GM12878 (cell line): ENCODE measurements around the gene ADGRD1. TPM values are rescaled to one million over a fixed set of nuclear protein-coding genes. Genes with fewer than 3 reads are reported as not detected.

Source experiments
- ATAC-seq: fragments of 200-7000 bp; cut with Tn5 transposase; 3 replicates; pipeline ENCODE4 v1.9.1; 2020; ENCODE audit warnings: mild to moderate bottlenecking, moderate library complexity
- BruUV-seq: library from RNA; stranded (reverse); fragments of 400-500 nt; replicated peaks from 2 replicates; lab custom pipeline; 2021; lab: Mats Ljungman, UMichigan
- CTCF ChIA-PET: fragments of 300-600 bp; sonication (Branson Sonifier 250); formaldehyde crosslinking; extraction: SDS; loops from one replicate; lab custom pipeline; 2021; ENCODE audit warnings: inconsistent platforms; lab: Yijun Ruan, JAX
- POLR2A ChIA-PET: fragments of 350-600 bp; formaldehyde crosslinking; extraction: SDS; loops from one replicate; lab custom pipeline; 2021; ENCODE audit warnings: inconsistent platforms; lab: Charles Lee
- RAD21 ChIA-PET: fragments of 300-600 bp; sonication (Branson Sonifier 250); formaldehyde crosslinking; loops from one replicate; lab custom pipeline; 2023; ENCODE audit warnings: antibody characterized with exemption; ENCODE audit not compliant: unreplicated experiment; lab: Charles Lee
- SMC1A ChIA-PET: fragments of 300-600 bp; sonication (Branson Sonifier 250); formaldehyde crosslinking; loops from one replicate; lab custom pipeline; 2023; ENCODE audit not compliant: unreplicated experiment, uncharacterized antibody; lab: Charles Lee
- DNase-seq: peaks from one replicate; pipeline ENCODE4 v3.0.0-alpha.2; 2011; ENCODE audit warnings: low read depth, low spot score
- FAIRE-seq: peaks from 3 replicates; lab custom pipeline; 2011; peaks lifted over from hg19 to GRCh38; lab: Jason Lieb, UNC
- H2AFZ ChIP-seq: 2 replicates; pipeline ENCODE4 v1.6.0; 2011; ENCODE audit warnings: low read depth, low read length, control low read depth; ENCODE audit not compliant: control insufficient read depth
- H3K27ac ChIP-seq: 2 replicates; pipeline ENCODE4 v1.5.1; 2011; ENCODE audit warnings: control low read depth; ENCODE audit not compliant: control insufficient read depth, insufficient read depth
- H3K27me3 ChIP-seq, 2 experiments: replicated peaks in 1 of 2; 2 replicates each; pipeline versions ENCODE4 v1.6.0 to v1.6.1; 2011; ENCODE audit warnings: low read length in 1 of 2; ENCODE audit not compliant: control insufficient read depth in 2 of 2, insufficient read depth in 2 of 2
- H3K36me3 ChIP-seq, 2 experiments: 2 replicates each; pipeline ENCODE4 v1.5.1; 2011; ENCODE audit warnings: low read length in 1 of 2; ENCODE audit not compliant: control insufficient read depth in 2 of 2, insufficient read depth in 2 of 2
- H3K4me1 ChIP-seq: 2 replicates; pipeline ENCODE4 v1.6.1; 2011; ENCODE audit warnings: mild to moderate bottlenecking, low read length, moderate library complexity, mixed read lengths; ENCODE audit not compliant: control insufficient read depth, insufficient read depth
- H3K4me2 ChIP-seq: 2 replicates; pipeline ENCODE4 v1.6.0; 2011; ENCODE audit warnings: control low read depth; ENCODE audit not compliant: control insufficient read depth, insufficient read depth
- H3K4me3 ChIP-seq: fragments of 200-600 bp; sonication (generic); 2 replicates; pipeline ENCODE4 v1.5.1; 2016
- H3K79me2 ChIP-seq: 2 replicates; pipeline ENCODE4 v1.6.0; 2011; ENCODE audit warnings: low read length; ENCODE audit not compliant: control insufficient read depth, insufficient read depth
- H3K9ac ChIP-seq: 2 replicates; pipeline ENCODE4 v1.8.0; 2011; ENCODE audit warnings: low read length, control low read depth, mixed read lengths; ENCODE audit not compliant: control insufficient read depth, insufficient read depth
- H3K9me3 ChIP-seq: replicated peaks from 3 replicates; pipeline ENCODE4 v1.5.1; 2011; ENCODE audit warnings: mild to moderate bottlenecking, low read length; ENCODE audit not compliant: control insufficient read depth, insufficient read depth
- H4K20me1 ChIP-seq: 2 replicates; pipeline ENCODE4 v1.6.0; 2011; ENCODE audit not compliant: control insufficient read depth, insufficient read depth
- CBFB ChIP-seq: IDR thresholded peaks from 2 replicates; pipeline ENCODE4 v1.6.1; 2016; ENCODE audit warnings: antibody characterized with exemption, low read depth
- GABPA ChIP-seq: IDR thresholded peaks from 2 replicates; pipeline ENCODE4 v1.6.1; 2014; ENCODE audit warnings: antibody characterized with exemption, low read depth, mild to moderate bottlenecking, inconsistent platforms
- IKZF1 ChIP-seq: fragments of 450-650 bp; conservative IDR thresholded peaks from 2 replicates; pipeline ENCODE4 v1.6.1; 2017; ENCODE audit warnings: antibody characterized with exemption, mild to moderate bottlenecking
- NFYB ChIP-seq: IDR thresholded peaks from 2 replicates; pipeline ENCODE4 v1.6.1; 2011; ENCODE audit warnings: low read depth, mild to moderate bottlenecking, low read length, improper control_type of control experiment, moderate library complexity; ENCODE audit not compliant: insufficient read depth
- PML ChIP-seq: IDR thresholded peaks from 2 replicates; pipeline ENCODE4 v1.6.1; 2012; ENCODE audit warnings: low read length, inconsistent platforms
- POLR2AphosphoS5 ChIP-seq: IDR thresholded peaks from 2 replicates; pipeline ENCODE4 v1.6.1; 2011; ENCODE audit warnings: mild to moderate bottlenecking, low read length, inconsistent platforms
- RBBP5 ChIP-seq: fragments of 200-600 bp; sonication (generic); conservative IDR thresholded peaks from 2 replicates; pipeline ENCODE4 v1.6.1; 2016
- SMARCA5 ChIP-seq: fragments of 450-650 bp; IDR thresholded peaks from 2 replicates; pipeline ENCODE4 v1.6.1; 2017; ENCODE audit warnings: mild to moderate bottlenecking
- SPI1 ChIP-seq: IDR thresholded peaks from 2 replicates; pipeline ENCODE4 v1.6.1; 2011; ENCODE audit warnings: low read depth, mild to moderate bottlenecking, low read length, moderate library complexity, borderline replicate concordance; ENCODE audit not compliant: insufficient read depth
- TARDBP ChIP-seq: IDR thresholded peaks from 2 replicates; pipeline ENCODE4 v1.6.1; 2016; ENCODE audit warnings: borderline replicate concordance
- TCF12 ChIP-seq: IDR thresholded peaks from 2 replicates; pipeline ENCODE4 v1.6.1; 2011; ENCODE audit warnings: low read depth, mild to moderate bottlenecking, low read length
- ZBTB33 ChIP-seq: fragments of 450-650 bp; IDR thresholded peaks from 2 replicates; pipeline ENCODE4 v1.6.1; 2017; ENCODE audit warnings: mild to moderate bottlenecking
- ZNF274 ChIP-seq: IDR thresholded peaks from one replicate; pipeline ENCODE4 v1.8.0; 2011; ENCODE audit not compliant: insufficient read length, insufficient read depth
- WGBS: methylation state at CpG from one replicate; pipeline ENCODE4 v1.1.6; 2016; ENCODE audit warnings: low lambda C conversion rate; ENCODE audit not compliant: insufficient replicate concordance, insufficient coverage; ENCODE audit errors: missing lambda C conversion rate; 5-methylcytosine and 5-hydroxymethylcytosine counted together
- in situ Hi-C: fragments of 300-500 bp; cut with MboI; formaldehyde crosslinking; loops from 9 replicates; pipeline ENCODE4 v1.14.3; 2018; ENCODE audit warnings: mixed read lengths
- intact Hi-C: fragments of 100-400 bp; cut with micrococcal nuclease; formaldehyde crosslinking; loops from one replicate; pipeline ENCODE4 v1.14.2; 2022; ENCODE audit not compliant: unreplicated experiment
- polyA plus RNA-seq, 11 experiments: library from polyadenylated mRNA; depleted of rRNA in 4 of 11; unstranded in 6 of 11; stranded (reverse) in 5 of 11; fragments of >200 nt; fragmentation: Nextera tagmentation in 4 of 11; fragmentation: Illumina TruSeq in 1 of 11; extraction: Ambion mirVana in 4 of 11; extraction: Trizol in 1 of 11; gene quantifications; 1 replicate in 1 of 11; 2 replicates in 10 of 11; pipeline versions ENCODE4 v1.2.1 to v1.2.3, GENCODE V29; 2011 to 2016; ENCODE audit warnings: inconsistent platforms in 2 of 11, missing spikeins in 2 of 11, low read depth in 1 of 11
- total RNA-seq, 4 experiments: library from RNA; depleted of rRNA in 3 of 4; stranded (reverse); fragments of >200 nt in 3 of 4; fragmentation: Illumina TruSeq in 1 of 4; extraction: Trizol in 1 of 4; gene quantifications; 2 replicates each; pipeline versions ENCODE4 v1.2.1 to v1.2.3, GENCODE V29; 2013 to 2021

The ADGRD1 gene
- total and polyA plus RNA-seq, 10 of the 15 experiments (the other 5 are each of a cell fraction or from before 2014, with no cell fraction given) = 0.15 to 12.7 (median 1.2) TPM

- DNase-seq (no peak), FAIRE-seq (no peak), ATAC-seq (no peak)
- H3K9me3 ChIP-seq = no peaks in the 10 kb centered on the region
- ChIA-PET RAD21 (no interaction called here), CTCF (no interaction called here), POLR2A (no interaction called here), SMC1A (interaction anchor here (1.0 to 1.2 kb wide), 3 partner anchors 9 to 27 kb away, joined by 3 read pairs; no protein-coding TSS in a partner anchor)
- no peak overlapping the region for H3K4me3 ChIP-seq
- H3K9ac ChIP-seq = no peak overlapping the region
- no peaks in the 10 kb centered on the region for H3K27me3 ChIP-seq
- in situ Hi-C loops (no loop called here), intact Hi-C loops (no loop called here)
- H3K27ac ChIP-seq = no peak overlapping the region
- 98% methylated on average over 3 of the region's 3 CpGs for WGBS
- BruUV-seq = no TSS peak
- no peaks in the 10 kb centered on the region; the same call in 1 of the 2 replicates for H3K4me1 ChIP-seq
- H3K4me2 ChIP-seq = no peak overlapping the region
- no peaks in the 10 kb centered on the region for H3K36me3 ChIP-seq
- H4K20me1 ChIP-seq = no peaks in the 10 kb centered on the region
- no peaks in the 10 kb centered on the region for H3K79me2 ChIP-seq
- no peak overlapping the region for H2AFZ ChIP-seq
- TF ChIP-seq CBFB (no peak), ZBTB33 (no peak), TCF12 (no peak), ZNF274 (no peak), SMARCA5 (no peak), TARDBP (no peak)
Observed at GRCh38 chr12:131063413-131063812, 109.7 kb downstream of the ADGRD1 start.

- BruUV-seq = no TSS peak
- Histone ChIP-seq H2AFZ (no peak overlapping the region), H3K36me3 (no peaks in the 10 kb centered on the region), H3K27ac (no peak overlapping the region), H3K79me2 (no peaks in the 10 kb centered on the region), H3K4me1 (no peaks in the 10 kb centered on the region; the same call in 1 of the 2 replicates), H3K4me3 (no peak overlapping the region), H3K9me3 (no peaks in the 10 kb centered on the region), H3K4me2 (no peak overlapping the region), H3K9ac (no peak overlapping the region), H3K27me3 (no peaks in the 10 kb centered on the region)
- DNase-seq (no peak), ATAC-seq (no peak), FAIRE-seq (peak; percentile 65)
- WGBS = 0% methylated on average over 2 of the region's 2 CpGs
- ChIA-PET SMC1A (no interaction called here), RAD21 (no interaction called here), CTCF (no interaction called here), POLR2A (no interaction called here)
- intact Hi-C loops = no loop called here
- TF ChIP-seq SPI1 = peak; percentile 72; the same call in 1 of the 2 replicates
- no peak for TF ChIP-seq RBBP5
- TF ChIP-seq IKZF1 = 0 out of 2 replicates have a peak, but pooled peaks have one; percentile 17
- TF ChIP-seq GABPA = no peak
- no peak for TF ChIP-seq POLR2AphosphoS5
- TF ChIP-seq NFYB = no peak
- no peak for TF ChIP-seq PML
- TF ChIP-seq, all 136 proteins: peak for 2
- no peaks in the 10 kb centered on the region for H4K20me1 ChIP-seq
- in situ Hi-C loops = no loop called here
Observed at GRCh38 chr12:131063960-131064359, 110.3 kb downstream of the ADGRD1 start.
